Activated T-cell treated with anti-CD3 and anti-CD28 coated beads for 1 hour (primary cell): ENCODE data around the gene GJE1.
A peak's percentile ranks its signal among the peaks of the same experiment; 100 is the strongest.
"Not testable (repeated sequence)": the region's sequence is repeated elsewhere in the genome, so short reads cannot be mapped to it uniquely, and the experiment has no call there.

ENCODE experiments used
- DNase-seq: peaks from one replicate; pipeline ENCODE4 v3.0.0-alpha.2; 2020; ENCODE audit warnings: low read depth

The GJE1 gene

GRCh38 chr6:142132625-142133024 is at the start of gene GJE1:
Gene GJE1 (plus strand): TSS chr6:142132925. CDS start chr6:142133159, 234 bp downstream.
- DNase-seq = no peak

DNA sequence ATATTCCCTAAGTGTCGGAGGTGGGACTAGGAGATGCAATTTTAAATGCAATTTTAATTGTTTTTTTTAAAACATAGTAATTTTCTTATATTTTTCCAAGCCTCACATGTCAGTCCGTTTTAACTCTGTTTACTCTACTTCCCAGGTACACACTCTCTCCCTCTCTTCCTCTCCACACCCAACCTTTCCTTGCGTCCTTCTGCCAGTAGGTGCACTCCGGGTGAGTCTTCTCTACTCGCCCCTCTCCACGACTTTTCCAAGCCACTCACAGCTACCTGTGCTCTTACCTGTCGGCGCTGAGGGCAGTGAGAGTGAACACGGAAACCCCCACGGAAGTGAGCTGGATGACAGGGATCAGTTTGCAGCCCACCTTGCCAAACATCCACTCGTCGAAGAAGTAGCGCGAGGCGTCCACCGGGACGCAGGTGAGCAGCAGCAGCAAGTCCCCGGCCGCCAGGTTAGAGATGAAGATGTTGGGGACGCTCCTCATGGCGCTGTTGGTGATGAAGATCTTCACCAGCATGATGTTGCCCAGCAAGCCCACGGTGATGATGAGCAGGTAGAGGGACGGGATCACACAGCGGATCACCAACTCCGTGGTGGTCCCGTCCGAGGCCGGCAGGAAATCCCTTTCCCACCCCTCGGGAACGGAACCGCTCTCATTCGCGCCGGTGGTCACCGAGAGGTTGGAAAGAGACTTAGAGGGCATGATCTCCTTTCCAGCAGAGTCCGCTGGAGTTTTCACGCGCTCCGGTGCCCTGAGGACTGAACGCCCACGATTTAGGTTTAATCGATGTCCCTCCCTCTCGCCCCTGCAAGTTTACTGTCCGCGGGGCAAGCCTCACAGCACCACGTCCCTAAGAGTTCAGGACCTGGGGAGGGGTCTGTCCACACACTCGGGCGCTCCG is 44.5 kb upstream of the GJE1 start:
- no peak for DNase-seq

GRCh38 chr6:142088858-142089216 is 43.9 kb upstream of the GJE1 start:
- DNase-seq = no peak

GRCh38 chr6:142104820-142105219 is 27.9 kb upstream of the GJE1 start:
- DNase-seq = not testable (repeated sequence)

DNA sequence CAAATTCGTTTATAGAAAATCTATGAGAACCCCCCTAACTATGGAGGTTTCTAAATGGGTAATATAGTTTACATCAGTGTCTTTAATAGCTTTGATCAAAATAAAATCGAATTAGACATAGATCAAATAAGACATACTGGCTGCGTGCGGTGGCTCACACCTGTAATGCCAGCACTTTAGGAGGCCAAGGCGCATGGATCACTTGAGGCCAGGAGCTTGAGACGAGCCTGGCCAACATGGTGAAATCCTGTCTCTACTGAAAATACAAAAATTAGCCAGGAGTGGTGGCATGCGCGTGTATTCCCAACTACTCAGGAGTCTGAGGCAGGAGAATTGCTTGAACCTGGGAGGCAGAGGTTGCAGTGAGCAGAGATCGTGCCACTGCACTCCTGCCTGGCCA is 21.9 kb upstream of the GJE1 start:
- DNase-seq = not testable (repeated sequence)

DNA sequence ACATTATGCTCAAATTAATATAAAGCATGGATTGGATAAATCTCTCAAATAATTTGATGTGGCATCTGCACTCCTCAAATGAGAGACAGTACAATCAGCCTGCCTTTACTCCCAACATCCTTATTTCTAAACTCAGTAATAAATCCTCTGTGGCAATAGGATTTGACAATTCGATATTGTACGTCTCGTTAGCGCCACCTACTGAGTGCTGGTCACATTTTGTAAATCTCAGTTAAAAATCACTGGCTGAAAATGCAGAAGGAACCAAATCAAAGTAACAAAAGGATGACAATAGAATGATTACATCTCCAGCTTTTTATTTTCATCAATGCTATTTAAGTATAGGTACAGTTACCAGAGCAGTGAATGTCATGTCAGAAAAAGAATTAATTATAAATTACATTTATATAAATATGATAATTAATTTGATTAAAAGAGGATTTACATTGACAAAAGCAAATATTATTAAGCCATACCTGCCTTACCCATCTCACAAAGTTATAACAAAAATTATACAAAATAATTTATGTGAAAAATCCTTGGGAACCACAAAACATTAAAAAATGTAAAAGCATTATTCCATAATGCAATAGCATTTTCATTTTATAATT is 20.2 kb upstream of the GJE1 start:
- DNase-seq = peak; percentile 67

DNA sequence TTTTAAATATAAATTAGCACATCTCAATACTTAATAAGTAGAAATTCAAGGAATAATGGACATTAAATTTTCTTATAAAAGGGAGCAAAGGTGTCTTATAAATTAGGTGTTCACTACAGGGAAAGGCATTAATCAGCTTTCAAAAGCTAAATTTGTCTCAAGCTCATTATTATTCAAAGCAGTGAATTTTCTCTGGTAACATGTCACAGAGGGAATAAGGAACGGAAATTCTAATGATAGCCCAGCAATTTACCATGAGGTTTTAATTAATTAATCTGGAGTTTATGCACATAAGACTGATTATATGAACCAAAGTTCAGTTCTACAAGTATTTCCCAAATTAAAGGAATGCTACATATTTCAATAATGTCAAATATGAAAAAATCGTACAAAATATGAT is 15.4 kb upstream of the GJE1 start:
- DNase-seq = no peak

- no peak for DNase-seq
Observed at GRCh38 chr6:142118328-142118727, 14.4 kb upstream of the GJE1 start.

- DNase-seq = no peak
Observed at GRCh38 chr6:142118925-142119324, 13.8 kb upstream of the GJE1 start.

- DNase-seq = no peak
Observed at GRCh38 chr6:142121342-142121741, 11.4 kb upstream of the GJE1 start.

DNA sequence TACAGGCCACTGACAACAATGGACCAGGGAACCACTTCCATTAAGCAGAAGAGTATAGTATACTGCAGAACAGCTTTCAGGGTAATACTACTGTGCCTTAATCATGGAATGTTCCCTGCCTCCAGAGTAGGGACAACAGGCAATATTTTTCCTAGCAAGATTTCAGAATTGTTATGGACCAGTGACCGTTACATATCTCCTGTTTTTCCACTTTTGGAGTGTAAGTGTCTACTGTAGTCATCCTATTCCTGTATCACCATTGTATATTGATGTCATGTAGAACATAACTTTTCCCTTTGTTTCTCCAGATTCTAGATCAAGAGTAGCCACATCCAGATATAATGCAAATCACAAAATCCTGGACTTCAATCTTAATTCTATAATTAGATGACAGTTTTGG is 1.9 kb upstream of the GJE1 start:
- DNase-seq = no peak

DNA sequence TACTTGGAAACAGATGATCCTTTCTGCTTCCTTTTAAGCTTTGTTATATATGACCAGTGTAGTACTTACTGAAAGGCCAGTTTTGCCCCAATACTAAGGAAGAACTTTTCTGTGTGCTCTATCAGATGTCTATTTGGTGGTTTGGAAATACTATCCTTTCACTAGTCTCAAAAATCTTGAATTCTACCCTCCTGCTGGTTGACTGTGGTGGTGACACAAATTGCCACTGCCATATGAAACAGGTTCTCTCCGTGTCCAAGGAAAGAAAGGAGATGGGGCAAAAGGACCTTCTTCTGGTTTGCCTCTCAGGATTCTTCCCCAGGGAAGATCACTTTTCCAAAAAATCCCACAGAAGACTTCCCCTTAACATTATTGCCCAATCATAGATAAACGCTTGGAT is 6.2 kb downstream of the GJE1 start:
- no peak for DNase-seq

- DNase-seq = not testable (repeated sequence)
Observed at GRCh38 chr6:142141531-142141930, 8.8 kb downstream of the GJE1 start.

DNA sequence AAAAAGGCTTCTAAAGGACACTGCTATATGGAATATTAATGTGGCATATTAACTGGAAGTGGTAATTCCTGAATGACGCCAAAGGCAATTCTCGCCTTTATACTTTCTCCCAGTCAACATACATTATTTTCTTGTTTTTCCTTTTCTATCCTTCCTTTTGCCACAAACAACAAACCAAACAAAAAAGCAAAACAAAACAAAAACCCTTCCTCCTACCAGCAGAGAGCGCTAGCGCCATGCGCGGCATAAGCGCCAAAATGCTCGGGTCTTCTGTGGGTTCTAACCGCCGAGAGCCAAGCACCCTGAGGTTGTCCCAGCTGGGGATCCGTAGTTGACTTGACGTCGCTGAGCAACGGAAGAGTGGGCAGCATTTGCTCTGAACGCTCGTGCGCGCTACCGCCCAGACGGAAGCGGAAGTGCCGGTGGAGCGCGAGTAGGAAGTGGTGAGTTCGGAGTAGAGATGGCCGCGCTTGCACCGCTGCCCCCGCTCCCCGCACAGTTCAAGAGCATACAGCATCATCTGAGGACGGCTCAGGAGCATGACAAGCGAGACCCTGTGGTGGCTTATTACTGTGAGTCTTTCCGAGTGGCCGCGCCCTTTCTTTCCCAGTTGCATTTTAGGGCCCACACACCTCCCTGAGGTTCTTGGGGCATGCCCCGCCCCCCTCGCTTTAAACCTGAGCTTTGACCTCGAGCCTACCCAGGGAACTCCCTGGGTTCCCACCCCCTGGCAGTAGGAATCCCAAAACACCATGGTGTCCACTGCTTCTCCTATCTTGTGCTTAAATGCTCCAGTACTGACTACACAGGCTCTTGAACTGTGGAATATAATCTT is 14.3 kb downstream of the GJE1 start, which contains the start of the genes NMBR and VTA1:
Gene NMBR, minus strand, starts transcription at position 295 of the 835 bp plus-strand sequence. CDS start 58,464 bp downstream, outside the sequence.
Gene VTA1, plus strand, starts transcription at position 436 of the 835 bp plus-strand sequence. Its CDS starts 25 bp downstream, at position 461.
- DNase-seq = peak; percentile 89

DNA sequence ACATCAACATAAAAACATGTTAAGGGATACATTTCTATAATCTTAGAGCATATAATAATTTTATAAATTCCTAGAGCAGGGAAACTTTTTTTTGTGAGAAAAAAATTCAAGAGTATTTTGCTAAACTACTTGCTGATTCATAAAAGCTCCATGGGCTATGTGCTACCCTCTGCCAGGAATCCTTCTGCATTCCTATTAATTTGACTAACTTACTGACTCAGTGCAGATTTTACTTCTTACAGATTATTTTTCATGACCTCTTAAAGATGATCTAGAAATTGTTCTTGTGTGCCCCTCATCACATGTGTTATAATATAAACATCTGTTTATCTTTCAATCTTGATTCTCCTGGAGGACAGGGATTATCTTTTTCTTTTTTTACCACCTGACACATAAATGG is 20.0 kb downstream of the GJE1 start:
- DNase-seq = no peak

DNA sequence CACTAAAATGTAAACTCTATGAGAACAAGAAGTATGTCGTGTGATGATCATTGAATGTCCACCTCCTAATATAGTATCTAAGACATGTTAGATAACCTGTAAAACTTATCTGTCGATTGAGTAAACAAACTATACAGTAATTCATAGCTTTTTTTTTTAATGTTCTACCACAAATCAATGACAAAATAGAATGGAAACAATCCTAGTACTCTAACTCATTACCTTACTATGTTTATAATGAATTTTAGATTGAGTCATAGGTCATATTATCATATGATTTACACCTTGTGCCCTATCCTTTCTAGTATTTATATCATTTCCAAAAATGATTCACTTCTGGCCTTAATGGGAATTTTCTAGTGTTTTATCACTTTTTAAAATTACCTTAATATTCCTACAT is 20.5 kb downstream of the GJE1 start:
- no peak for DNase-seq

DNA sequence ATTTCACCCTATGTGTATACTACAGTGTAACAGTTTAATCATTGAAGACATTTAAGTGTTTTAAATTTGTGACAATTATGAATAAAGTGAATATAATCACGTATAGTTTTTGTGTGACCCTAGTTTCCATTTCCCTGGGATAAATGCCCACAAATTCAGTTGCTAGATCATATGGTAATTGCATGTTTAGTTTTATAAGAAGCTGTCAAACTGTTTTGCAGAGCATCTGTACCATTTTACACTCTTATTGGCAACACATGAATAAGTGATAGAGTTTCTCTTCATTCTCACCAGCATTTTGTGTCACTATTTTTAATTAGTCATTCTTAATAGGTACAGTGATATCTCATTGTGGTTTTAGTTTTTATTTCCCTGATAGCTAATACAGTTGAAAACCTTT is 21.6 kb downstream of the GJE1 start:
- no peak for DNase-seq

DNA sequence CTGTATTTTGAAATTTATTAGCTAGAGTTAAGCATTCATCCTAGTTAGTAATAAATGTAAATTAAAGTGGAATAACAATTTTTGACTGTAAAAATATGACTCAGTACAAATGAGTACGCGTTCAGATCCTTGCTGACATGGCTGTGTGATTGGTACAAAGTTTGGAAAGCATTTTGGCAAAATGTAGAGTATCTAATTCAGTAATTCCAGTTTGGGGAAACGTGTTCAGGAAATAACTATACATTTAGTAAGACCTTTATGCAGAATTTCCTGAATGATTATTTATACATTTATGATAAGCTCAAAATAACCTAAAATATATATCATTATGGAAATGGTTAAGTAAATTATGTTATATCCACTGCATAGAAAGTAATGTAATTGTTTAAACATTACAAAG is 22.4 kb downstream of the GJE1 start:
- no peak for DNase-seq

- DNase-seq = no peak
Observed at GRCh38 chr6:142155895-142156757, 23.4 kb downstream of the GJE1 start.

- DNase-seq = not testable (repeated sequence)
Observed at GRCh38 chr6:142156758-142157068, 24.0 kb downstream of the GJE1 start.

- DNase-seq = no peak
Observed at GRCh38 chr6:142162780-142163179, 30.1 kb downstream of the GJE1 start.

DNA sequence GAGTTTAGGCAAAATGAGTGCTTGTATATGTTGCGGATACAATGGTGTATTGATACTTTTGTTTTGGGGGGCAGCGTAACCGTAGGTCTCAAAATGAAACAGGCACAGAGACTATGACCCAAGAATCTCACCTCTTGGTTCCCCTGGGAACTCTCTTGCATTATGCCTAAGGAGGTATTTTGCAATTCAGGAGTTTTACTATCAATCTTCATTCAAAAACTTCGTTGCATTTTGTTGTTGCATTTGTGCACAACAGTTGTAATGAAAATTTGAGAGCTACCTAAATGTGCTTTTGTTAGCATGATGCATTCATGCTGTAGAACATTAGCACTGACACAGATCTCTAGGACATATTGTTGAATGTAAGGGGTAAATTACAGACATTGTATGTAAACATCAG is 32.5 kb downstream of the GJE1 start:
- no peak for DNase-seq
